HG03095 (cell line): ENCODE measurements around the gene MAN2A2.

Experiments
- ATAC-seq: cut with Tn5 transposase; IDR thresholded peaks from one replicate; pipeline ENCODE4 v1.9.1; 2021; ENCODE audit warnings: moderate library complexity; ENCODE audit not compliant: unreplicated experiment

Gene MAN2A2

GRCh38 chr15:90902840-90903732 lies at the start of gene MAN2A2:
Gene MAN2A2, plus strand, starts transcription at chr15:90903302. Its CDS starts 906 bp downstream, at chr15:90904208.
- peak; percentile 46 for ATAC-seq

- ATAC-seq, result no peak
These were observed 48.0 kb upstream of the MAN2A2 start for GRCh38 chr15:90855139-90855538.

DNA sequence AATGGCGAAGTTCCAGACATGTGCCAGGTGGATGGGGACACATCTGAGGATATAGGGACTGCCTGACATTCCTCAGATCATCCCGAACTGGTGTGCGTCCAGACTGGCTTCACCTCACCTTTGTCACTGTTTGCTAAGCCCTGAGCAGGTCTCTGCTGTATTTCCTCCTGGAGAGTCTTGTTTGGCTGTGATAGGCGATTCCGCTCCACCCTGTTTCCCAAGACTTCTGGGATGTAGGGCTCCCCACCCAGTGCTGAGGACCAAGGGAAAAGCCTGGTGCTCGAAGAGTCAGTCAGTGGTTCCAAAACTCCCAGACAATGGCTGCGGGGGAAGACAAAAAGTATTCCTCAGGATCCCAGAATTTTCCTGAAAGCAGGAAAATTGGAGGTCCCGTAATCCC lies 45.8 kb upstream of the MAN2A2 start:
- no peak for ATAC-seq

DNA sequence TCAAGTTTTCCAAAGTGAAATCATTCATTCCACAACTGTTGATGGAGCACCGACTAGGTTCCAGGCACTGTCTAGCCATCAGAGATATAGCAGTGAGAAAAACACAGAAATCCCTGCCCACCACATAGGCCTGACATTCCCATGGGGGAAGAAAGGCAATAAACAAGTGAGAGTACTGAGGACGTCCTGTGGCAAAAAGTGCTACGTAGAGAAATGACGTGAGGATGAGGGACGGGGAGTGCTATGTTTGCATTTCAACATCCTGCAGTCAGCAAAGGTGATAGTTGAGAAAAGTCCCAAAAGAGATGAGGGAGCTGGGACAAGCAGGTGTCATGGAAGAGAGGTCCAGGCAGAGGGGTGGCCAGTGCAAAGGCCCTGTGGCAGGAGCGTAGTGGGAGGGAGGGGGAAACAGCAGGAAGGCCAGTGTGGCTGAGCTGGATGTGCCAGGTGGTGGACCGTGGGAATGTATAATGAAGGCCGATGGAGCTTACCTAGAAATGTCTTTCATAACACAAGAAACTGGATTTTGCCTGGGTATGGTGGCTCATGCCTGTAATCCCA lies 45.1 kb upstream of the MAN2A2 start:
- no peak for ATAC-seq

GRCh38 chr15:90859234-90860131 lies 43.6 kb upstream of the MAN2A2 start:
- ATAC-seq, result no peak

GRCh38 chr15:90860450-90860849 lies 42.7 kb upstream of the MAN2A2 start:
- ATAC-seq, result no peak

- no peak for ATAC-seq
These were observed 42.0 kb upstream of the MAN2A2 start for GRCh38 chr15:90860942-90861675.

DNA sequence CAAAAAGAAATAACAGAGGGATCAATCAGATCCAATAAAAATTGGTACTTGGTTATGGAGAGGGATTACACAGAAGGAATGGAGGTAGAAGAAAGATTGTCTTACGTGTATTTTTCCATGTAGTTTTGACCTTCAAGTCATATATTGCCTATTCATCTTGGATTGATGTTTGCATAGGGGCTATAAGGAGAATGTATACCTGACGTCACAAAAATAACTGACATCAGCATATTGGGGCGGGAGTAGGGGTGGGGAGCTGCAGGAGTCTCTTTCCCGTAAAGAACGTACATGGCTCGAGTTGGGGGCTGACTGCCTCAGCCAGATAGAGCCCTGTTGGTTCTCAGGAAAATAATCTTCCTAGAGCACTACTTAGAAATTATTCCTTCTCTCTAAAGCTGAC lies 40.6 kb upstream of the MAN2A2 start:
- ATAC-seq, result no peak

DNA sequence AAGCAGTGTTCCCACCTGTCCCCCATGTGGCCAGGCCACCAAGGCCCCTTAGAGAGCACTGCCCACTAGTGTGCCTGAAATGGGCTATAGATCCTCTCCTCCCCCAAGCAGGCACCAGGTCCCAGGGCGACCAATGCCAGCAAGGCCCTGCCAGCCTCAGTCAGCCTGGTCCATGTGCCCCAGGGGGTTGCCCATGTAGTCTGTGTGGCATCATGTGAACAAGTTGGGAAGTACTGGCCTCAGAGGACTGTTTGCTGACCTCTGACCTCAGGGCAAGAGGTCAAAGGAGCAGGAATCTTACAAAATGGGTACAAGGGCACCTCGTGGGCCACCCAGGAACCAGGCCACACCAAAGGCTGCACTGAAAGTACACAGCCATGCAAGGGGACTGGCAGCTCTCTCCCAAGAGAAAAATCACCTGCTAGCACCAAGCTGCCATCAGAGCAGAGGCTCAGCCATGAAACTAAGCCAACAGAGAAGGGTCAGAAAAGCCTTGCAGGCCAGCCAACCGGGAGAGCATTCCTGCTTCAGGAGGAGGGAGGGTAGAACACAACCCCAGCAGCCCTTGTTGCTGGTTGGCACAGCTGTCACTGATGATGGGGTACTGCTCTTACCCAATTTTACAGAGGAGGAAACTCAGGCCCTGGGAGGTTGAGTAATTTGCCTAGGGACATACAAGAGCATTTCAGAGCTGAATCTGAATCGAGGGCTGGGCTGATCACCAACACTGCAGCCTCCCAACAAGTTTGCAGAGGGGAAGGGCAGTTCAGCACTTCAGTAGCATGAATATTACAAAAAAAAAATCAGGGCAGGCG lies 39.9 kb upstream of the MAN2A2 start:
- no peak for ATAC-seq

- ATAC-seq, result no peak
These were observed 39.1 kb upstream of the MAN2A2 start for GRCh38 chr15:90863987-90864386.

- ATAC-seq, result no peak
These were observed 38.6 kb upstream of the MAN2A2 start for GRCh38 chr15:90864507-90864906.

DNA sequence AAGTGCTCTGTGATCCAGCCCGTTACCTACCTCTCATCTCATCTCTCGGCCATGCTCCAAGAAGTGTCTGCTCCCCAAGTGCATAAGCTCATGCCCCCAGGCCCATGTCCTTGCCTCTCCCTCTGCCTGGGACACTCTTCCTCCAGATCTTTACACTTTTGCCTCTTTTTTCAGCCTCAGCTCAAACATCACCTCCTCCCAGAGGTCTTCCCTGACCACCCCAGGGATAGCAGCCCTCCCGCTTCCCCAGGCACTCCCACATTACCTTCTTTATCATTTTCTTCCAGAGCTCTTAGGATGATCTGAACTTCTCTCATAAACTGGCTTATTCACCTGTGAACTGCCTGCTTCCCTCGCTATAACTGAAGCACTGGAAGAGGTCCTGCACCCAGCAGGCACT lies 37.4 kb upstream of the MAN2A2 start:
- no peak for ATAC-seq

GRCh38 chr15:90866161-90866715 lies 36.9 kb upstream of the MAN2A2 start:
- ATAC-seq, result no peak

- ATAC-seq, result no peak
These were observed 36.3 kb upstream of the MAN2A2 start for GRCh38 chr15:90866800-90867199.

- no peak for ATAC-seq
These were observed 34.8 kb upstream of the MAN2A2 start, which contains the start of gene FURIN for GRCh38 chr15:90868261-90868689. Gene FURIN, plus strand, starts transcription at chr15:90868588. Its CDS starts 7,153 bp downstream, at chr15:90875741.

- ATAC-seq, result no peak
These were observed 34.0 kb upstream of the MAN2A2 start for GRCh38 chr15:90869140-90869541.

- ATAC-seq, result no peak
These were observed 33.3 kb upstream of the MAN2A2 start for GRCh38 chr15:90869601-90870353.

GRCh38 chr15:90870354-90871138 lies 32.6 kb upstream of the MAN2A2 start:
- ATAC-seq, result no peak
